Suprapubic skin (tissue), 4 donors: Measurements from ENCODE around the gene TRIM52. TPM values are rescaled to one million over a fixed set of nuclear protein-coding genes. Genes with fewer than 3 reads are reported as not detected.
"Not testable (repeated sequence)": the region's sequence is repeated elsewhere in the genome, so short reads cannot be mapped to it uniquely, and the experiment has no call there.

Source experiments
- DNase-seq, 2 donors: peaks; one replicate each; pipeline ENCODE4 v3.0.0-alpha.2; 2019; ENCODE audit warnings: low spot score in 2 of 2
- H3K27ac ChIP-seq: fragments of 200-600 bp; sonication (generic); one replicate; pipeline ENCODE4 v1.5.1; 2019
- H3K27me3 ChIP-seq: fragments of 200-600 bp; sonication (generic); one replicate; pipeline ENCODE4 v1.5.1; 2019
- H3K36me3 ChIP-seq: fragments of 200-600 bp; sonication (generic); one replicate; pipeline ENCODE4 v1.5.1; 2019
- H3K4me1 ChIP-seq: fragments of 200-600 bp; sonication (generic); one replicate; pipeline ENCODE4 v1.5.1; 2019
- H3K4me3 ChIP-seq: fragments of 200-600 bp; sonication (generic); one replicate; pipeline ENCODE4 v1.5.1; 2019; ENCODE audit warnings: mild to moderate bottlenecking
- H3K9me3 ChIP-seq: fragments of 200-600 bp; sonication (generic); one replicate; pipeline ENCODE4 v1.5.1; 2019
- EP300 ChIP-seq: sonication (generic); formaldehyde crosslinking; IDR thresholded peaks from one replicate; pipeline ENCODE4 v1.6.1; 2017; ENCODE audit warnings: antibody characterized with exemption
- POLR2A ChIP-seq, 2 donors: fragments of 450-650 bp; IDR thresholded peaks; one replicate each; pipeline ENCODE4 v1.6.1; 2017; ENCODE audit warnings: antibody characterized with exemption in 2 of 2, mild to moderate bottlenecking in 2 of 2, moderate library complexity in 2 of 2
- POLR2AphosphoS5 ChIP-seq, 3 donors: sonication (generic); formaldehyde crosslinking; IDR thresholded peaks; one replicate each; pipeline ENCODE4 v1.6.1; 2017; ENCODE audit warnings: antibody characterized with exemption in 3 of 3
- WGBS: methylation state at CpG from one replicate; pipeline ENCODE4 v1.1.5; 2018; 5-methylcytosine and 5-hydroxymethylcytosine counted together
- total RNA-seq, 4 donors: library from RNA; depleted of rRNA; stranded (reverse); fragments of >200 nt; gene quantifications; one replicate each; pipeline ENCODE4 v1.1.0, GENCODE V29; 2016
- TF ChIP-seq, protein P1 (sequence below), 2 donors: fragments of 200-600 bp in 1 of 2; fragments of 450-650 bp in 1 of 2; sonication (generic) in 1 of 2; IDR thresholded peaks; one replicate each; pipeline ENCODE4 v1.5.1; 2016 to 2019; ENCODE audit warnings: antibody characterized with exemption in 2 of 2, mild to moderate bottlenecking in 1 of 2, moderate library complexity in 1 of 2

TRIM52 gene
- total RNA-seq, 4 donors from 2014 or later: 6.7 to 15.4 (median 10.1) TPM

DNA sequence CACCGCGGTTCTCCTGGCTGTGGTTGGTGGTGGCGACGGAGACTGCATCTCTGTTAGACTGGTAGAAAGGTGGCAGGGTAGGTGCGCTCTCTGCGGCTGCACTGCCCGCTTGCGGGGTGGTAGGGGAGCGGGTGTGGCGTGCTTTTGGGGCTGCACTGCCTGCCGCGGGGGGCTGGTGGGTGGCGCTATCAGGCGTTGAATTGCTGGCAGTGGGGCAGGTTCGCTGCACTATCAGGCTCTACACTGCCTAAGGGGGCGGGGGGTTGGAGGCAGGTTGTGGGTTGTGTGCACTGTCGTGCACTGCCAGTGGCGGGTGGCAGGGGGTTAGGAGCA lies 21.0 kb upstream of the TRIM52 start:
- Histone ChIP-seq H3K9me3 (no peaks in the 10 kb centered on the region), H3K27ac (no peak overlapping the region), H3K36me3 (no peaks in the 10 kb centered on the region), H3K27me3 (no peaks in the 10 kb centered on the region), H3K4me1 (no peaks in the 10 kb centered on the region), H3K4me3 (no peak overlapping the region)
- 91% methylated on average over 12 of the region's 18 CpGs for WGBS
- TF ChIP-seq EP300 (no peak), POLR2A (IDR thresholded peaks at IDR 0.05) (no peak), POLR2AphosphoS5 (IDR thresholded peaks at IDR 0.05) (no peak)
- TF ChIP-seq, protein P1, sequence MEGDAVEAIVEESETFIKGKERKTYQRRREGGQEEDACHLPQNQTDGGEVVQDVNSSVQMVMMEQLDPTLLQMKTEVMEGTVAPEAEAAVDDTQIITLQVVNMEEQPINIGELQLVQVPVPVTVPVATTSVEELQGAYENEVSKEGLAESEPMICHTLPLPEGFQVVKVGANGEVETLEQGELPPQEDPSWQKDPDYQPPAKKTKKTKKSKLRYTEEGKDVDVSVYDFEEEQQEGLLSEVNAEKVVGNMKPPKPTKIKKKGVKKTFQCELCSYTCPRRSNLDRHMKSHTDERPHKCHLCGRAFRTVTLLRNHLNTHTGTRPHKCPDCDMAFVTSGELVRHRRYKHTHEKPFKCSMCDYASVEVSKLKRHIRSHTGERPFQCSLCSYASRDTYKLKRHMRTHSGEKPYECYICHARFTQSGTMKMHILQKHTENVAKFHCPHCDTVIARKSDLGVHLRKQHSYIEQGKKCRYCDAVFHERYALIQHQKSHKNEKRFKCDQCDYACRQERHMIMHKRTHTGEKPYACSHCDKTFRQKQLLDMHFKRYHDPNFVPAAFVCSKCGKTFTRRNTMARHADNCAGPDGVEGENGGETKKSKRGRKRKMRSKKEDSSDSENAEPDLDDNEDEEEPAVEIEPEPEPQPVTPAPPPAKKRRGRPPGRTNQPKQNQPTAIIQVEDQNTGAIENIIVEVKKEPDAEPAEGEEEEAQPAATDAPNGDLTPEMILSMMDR (IDR thresholded peaks at IDR 0.05): no peak
- peak in 1 of 2 donors; percentile 67 for DNase-seq

DNA sequence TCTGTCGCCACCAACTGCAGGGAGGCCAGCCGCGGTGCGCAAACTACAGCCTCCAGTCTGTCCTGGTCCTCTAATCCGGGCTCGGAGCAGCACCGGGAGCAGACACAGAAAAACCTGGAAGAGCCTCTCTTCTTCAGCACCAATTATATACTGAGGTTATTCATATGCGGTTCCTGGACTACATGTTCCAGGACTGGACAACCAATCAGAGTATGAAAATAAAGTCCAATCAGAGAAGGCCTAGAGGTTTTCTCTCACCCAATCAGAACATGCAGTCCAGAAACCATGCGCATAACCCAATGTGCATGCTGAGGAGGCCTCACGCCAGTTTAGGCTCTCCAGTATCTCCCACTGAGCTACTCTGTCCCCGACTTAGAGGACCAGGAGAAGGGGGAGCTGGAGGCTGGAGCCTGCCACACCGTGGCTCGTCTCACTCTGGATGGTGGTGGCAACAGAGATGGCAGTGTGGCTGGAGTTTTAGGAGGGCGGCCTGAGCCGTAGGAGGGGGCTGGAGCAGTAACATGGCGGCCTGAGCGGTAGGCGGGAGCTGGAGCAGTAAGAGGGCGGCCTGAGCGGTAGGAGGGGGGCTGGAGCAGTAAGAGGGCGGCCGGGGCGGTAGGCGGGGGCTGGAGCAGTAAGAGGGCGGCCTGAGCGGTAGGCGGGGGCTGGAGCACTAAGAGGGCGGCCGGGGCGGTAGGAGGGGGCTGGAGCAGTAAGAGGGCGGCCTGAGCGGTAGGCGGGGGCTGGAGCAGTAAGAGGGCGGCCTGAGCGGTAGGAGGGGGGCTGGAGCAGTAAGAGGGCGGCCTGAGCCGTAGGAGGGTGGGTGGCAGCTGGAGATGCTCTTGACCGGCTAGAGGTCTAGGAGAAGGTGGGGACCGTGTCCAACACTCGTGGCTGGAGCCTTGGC lies 20.4 kb upstream of the TRIM52 start:
- peak in 1 of 2 donors; percentile 16 for DNase-seq

DNA sequence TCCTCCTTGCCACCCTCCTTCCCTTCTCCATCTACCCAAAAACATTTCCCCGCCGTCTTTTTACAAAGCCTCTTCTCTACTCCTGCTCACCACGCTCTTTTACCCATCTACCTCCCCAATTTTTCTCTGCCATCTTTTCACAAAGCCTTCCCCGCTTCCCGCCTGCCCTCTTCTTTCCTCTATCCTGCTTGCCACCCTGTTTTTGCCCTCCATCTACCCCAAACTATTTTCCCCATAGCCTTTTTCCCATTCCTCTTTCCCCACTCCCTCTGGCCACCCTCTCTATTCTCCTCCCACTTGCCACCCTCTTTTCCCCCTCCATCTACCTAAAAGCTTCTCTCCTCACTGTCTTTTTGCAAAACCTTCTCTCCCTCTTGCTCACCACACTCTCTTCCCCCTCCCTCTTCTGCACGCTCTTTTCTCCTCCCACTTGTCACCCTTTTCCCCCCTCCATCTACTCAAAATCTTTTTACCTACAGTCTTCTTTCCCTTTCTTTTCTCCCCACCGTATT lies 19.4 kb upstream of the TRIM52 start:
- Histone ChIP-seq H3K27me3 (no peaks in the 10 kb centered on the region), H3K9me3 (no peaks in the 10 kb centered on the region), H3K4me3 (no peak overlapping the region), H3K27ac (no peak overlapping the region), H3K36me3 (no peaks in the 10 kb centered on the region), H3K4me1 (no peaks in the 10 kb centered on the region)
- no peak for DNase-seq
- no peak for TF ChIP-seq POLR2AphosphoS5 (IDR thresholded peaks at IDR 0.05)
- no peak for TF ChIP-seq POLR2A (IDR thresholded peaks at IDR 0.05)
- TF ChIP-seq, protein P1 (IDR thresholded peaks at IDR 0.05): no peak
- TF ChIP-seq EP300: no peak
- WGBS: 85% methylated on average over 7 of the region's 7 CpGs

More for the DNA sequence above, 20.4 kb upstream of the TRIM52 start:
- H3K27me3 ChIP-seq: no peaks in the 10 kb centered on the region
- no peaks in the 10 kb centered on the region for H3K4me1 ChIP-seq
- no peaks in the 10 kb centered on the region for H3K9me3 ChIP-seq
- H3K36me3 ChIP-seq: no peaks in the 10 kb centered on the region
- no peak overlapping the region for H3K4me3 ChIP-seq
- H3K27ac ChIP-seq: no peak overlapping the region
- WGBS: 93% methylated on average over 40 of the region's 40 CpGs
- TF ChIP-seq EP300: no peak
- TF ChIP-seq, protein P1 (IDR thresholded peaks at IDR 0.05): no peak
- TF ChIP-seq POLR2AphosphoS5 (IDR thresholded peaks at IDR 0.05): no peak
- no peak for TF ChIP-seq POLR2A (IDR thresholded peaks at IDR 0.05)

DNA sequence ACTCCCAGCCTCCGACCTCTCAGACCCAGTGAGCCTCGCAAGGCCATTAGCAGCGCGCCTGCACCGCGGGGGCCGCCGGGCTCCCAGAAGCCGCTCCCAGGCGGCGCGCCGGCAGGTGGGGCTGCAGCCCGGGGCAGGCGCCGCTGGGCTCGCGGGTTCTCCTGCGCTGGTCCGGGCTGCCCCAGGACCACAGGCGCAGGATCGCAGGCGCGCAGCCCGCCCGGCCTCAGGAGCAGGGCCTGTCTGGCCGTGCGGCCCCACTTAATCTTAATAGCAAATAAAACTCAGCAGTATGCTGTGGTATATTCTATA lies 12.4 kb upstream of the TRIM52 start:
- DNase-seq, H3K4me1 ChIP-seq, H3K9me3 ChIP-seq, H3K27me3 ChIP-seq, H3K27ac ChIP-seq, H3K36me3 ChIP-seq, H3K4me3 ChIP-seq: not testable (repeated sequence)
- 52% methylated on average over 18 of the region's 28 CpGs for WGBS

DNA sequence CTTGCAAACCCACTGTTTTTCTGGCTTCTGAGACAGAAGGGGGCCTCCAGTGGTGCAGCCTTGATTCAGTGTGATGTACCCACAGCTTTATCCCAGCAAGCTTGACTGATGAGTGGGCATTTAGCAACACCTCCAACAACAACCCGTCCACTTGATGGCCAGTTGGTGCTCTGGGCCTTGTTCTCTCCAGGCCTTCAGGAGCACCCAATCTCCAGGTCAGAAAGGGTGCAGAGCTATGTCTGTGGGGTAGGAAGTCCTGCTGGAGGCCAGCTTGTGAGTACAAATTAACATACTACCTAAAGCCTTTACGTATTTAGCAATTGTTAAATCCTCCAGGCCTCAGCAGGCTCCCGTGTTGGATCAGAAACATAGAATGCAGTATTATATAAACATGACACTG lies 10.1 kb upstream of the TRIM52 start:
- WGBS: 84% methylated on average over 3 of the region's 3 CpGs
- Histone ChIP-seq H3K4me3 (no peak overlapping the region), H3K27me3 (no peaks in the 10 kb centered on the region), H3K27ac (no peak overlapping the region), H3K36me3 (no peaks in the 10 kb centered on the region), H3K4me1 (no peaks in the 10 kb centered on the region), H3K9me3 (no peaks in the 10 kb centered on the region)
- DNase-seq: no peak
- TF ChIP-seq EP300 (no peak), POLR2AphosphoS5 (IDR thresholded peaks at IDR 0.05) (no peak), POLR2A (IDR thresholded peaks at IDR 0.05) (no peak)
- TF ChIP-seq, protein P1 (IDR thresholded peaks at IDR 0.05): no peak

DNA sequence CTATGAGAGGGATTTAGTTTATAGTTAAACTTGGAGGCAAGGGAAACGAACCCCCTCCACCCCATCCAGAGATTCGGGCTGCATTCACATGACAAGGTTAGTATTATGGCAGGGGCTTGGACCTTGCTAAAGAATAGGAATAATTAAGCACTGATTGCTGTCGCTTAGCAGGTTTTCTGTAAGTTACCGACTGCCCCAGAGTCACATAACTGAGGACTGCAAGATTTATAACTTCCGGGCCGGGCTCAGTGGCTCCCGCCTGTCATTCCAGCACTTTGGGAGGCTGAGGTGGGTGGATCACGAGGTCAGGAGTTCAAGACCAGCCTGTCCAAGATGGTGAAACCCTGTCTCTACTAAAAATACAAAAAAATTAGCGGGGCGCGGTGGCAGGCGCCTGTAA lies 7.0 kb upstream of the TRIM52 start:
- H3K9me3 ChIP-seq, H3K4me1 ChIP-seq, H3K27me3 ChIP-seq, H3K36me3 ChIP-seq, H3K4me3 ChIP-seq, H3K27ac ChIP-seq, DNase-seq: not testable (repeated sequence)
- 84% methylated on average over 12 of the region's 12 CpGs for WGBS

DNA sequence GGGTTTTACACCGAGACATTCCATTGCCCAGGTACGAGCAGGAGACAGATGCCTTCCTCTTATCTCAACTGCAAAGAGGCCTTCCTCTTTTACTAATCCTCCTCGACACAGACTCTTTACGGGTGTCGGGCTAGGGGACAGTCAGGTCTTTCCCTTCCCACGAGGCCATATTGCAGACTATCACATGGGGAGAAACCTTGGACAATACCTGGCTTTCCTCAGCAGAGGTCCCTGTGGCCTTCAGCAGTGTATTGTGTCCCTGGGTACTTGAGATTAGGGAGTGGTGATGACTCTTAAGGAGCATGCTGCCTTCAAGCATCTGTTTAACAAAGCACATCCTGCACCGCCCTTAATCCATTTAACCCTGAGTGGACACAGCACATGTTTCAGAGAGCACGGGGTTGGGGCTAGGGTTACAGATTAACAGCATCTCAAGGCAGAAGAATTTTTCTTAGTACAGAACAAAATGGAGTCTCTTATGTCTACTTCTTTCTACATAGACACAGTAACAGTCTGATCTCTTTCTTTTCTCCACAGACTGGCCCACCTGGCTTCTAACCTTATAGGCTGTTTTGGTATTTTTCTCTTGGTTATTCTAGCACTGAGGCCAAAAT lies 6.5 kb upstream of the TRIM52 start:
- H3K4me1 ChIP-seq, DNase-seq, H3K36me3 ChIP-seq, H3K27me3 ChIP-seq, H3K27ac ChIP-seq, H3K4me3 ChIP-seq, H3K9me3 ChIP-seq: not testable (repeated sequence)
- WGBS: 71% methylated on average over 8 of the region's 8 CpGs
